Measurements from ENCODE around the gene PTRHD1.

DNA sequence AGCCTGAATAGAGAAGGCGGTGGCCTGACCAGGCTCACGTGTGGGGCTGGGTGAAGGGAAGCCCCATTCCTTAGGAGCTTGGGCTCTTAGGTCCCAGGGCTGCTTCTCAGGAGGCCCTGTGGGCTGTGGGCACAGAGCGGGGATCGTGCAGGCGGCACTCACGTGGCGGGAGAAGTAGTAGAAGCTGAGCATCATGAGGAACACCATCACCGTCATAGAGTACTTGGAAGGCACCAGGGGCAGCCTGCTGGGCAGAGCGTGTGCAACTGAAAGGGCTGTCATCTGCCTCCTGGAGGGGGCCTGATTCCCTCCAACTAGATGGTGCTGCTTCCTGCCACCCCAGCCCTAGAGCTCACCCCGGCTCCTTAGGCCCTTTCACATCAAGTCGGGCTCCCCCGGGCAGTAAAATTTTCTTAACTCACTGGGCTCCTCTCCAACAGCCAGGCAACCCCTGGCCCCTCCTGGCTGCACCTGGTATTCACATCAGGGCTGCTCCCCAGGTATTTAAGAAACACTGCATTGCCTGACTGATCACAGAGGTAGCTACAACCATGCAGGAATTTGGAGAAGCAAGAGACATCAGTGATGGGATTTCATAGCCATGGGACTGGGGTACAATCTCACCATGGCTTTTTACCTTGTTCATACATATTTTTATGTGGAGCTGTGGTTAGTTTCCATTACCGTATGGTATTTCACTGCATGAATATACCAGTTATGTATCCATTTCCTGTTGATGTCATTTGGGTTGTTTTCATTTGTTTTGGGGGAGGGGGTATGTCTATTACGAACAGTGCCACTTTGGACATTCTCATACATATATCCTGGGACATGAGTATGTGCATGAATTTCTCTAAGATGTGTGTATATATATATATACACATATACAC lies 32.9 kb upstream of the PTRHD1 start:
- TF ChIP-seq, protein P1, sequence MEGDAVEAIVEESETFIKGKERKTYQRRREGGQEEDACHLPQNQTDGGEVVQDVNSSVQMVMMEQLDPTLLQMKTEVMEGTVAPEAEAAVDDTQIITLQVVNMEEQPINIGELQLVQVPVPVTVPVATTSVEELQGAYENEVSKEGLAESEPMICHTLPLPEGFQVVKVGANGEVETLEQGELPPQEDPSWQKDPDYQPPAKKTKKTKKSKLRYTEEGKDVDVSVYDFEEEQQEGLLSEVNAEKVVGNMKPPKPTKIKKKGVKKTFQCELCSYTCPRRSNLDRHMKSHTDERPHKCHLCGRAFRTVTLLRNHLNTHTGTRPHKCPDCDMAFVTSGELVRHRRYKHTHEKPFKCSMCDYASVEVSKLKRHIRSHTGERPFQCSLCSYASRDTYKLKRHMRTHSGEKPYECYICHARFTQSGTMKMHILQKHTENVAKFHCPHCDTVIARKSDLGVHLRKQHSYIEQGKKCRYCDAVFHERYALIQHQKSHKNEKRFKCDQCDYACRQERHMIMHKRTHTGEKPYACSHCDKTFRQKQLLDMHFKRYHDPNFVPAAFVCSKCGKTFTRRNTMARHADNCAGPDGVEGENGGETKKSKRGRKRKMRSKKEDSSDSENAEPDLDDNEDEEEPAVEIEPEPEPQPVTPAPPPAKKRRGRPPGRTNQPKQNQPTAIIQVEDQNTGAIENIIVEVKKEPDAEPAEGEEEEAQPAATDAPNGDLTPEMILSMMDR (IDR thresholded peaks at IDR 0.05), result no peak
- TF ChIP-seq POLR2A (IDR thresholded peaks at IDR 0.05), result no peak
- TF ChIP-seq POLR2AphosphoS5 (IDR thresholded peaks at IDR 0.05), result no peak
